GM19239 (cell line): ENCODE results near the gene TAX1BP1.

ENCODE experiments used
- DNase-seq: peaks from one replicate; pipeline ENCODE4 v3.0.0; 2011; ENCODE audit warnings: low spot score; ENCODE audit not compliant: insufficient read length
- FAIRE-seq: peaks from 2 replicates; lab custom pipeline; 2011; peaks lifted over from hg19 to GRCh38; lab: Jason Lieb, UNC

TAX1BP1 gene

DNA sequence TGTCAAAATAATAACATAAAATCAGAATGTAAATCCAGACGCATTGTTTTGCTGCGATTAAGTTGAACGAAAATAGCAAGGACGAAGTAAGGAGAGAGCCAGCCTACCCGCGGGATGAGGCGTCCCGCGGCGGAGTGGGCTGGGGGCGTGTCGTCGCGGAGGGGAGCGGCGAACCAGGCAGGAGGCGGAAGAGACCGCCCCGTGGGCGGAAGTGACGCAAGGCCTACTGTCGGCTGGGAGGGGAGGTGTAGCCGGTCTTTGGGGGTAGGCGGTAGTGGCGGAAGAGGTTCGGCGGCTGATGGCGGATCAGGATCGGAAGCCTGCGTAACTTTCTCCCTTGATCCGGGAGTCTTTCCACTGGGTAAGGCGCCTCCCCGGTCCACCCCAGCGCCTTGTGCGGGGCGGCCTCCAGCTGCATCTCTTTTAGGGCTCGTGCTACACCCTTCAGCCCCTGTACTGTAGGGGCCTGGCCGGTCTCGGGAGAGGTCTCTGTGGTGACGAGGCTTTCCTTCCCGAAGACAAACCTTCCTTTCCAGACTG is at the start of gene TAX1BP1:
TAX1BP1 (plus strand) TSS at position 254 of the 540 bp plus-strand sequence. CDS start 8,363 bp downstream, outside the sequence.
- FAIRE-seq (peak; percentile 97), DNase-seq (peak; percentile 88)

GRCh38 chr7:27690649-27691048 is 49.3 kb upstream of the TAX1BP1 start:
- no peak for FAIRE-seq
- DNase-seq, result no peak

DNA sequence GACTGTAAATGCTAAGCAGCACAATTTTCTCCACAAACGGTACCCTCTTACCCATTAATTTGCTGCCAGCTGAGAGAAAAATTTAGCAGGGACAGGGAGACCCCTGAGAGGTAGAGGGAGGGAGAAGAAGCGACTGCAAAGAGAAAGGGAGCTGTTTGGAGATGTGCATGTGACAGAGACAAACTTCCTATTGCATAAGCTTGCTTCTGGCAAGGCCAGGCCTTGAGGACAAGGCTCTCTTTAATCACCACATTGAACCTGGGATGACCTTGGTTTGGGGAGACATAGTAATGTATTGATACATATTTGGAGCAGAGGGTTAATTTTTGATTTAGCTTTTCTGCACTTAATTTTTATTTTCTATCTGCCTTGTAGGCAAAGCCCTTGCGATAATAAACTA is 46.2 kb upstream of the TAX1BP1 start:
- FAIRE-seq (no peak), DNase-seq (no peak)

DNA sequence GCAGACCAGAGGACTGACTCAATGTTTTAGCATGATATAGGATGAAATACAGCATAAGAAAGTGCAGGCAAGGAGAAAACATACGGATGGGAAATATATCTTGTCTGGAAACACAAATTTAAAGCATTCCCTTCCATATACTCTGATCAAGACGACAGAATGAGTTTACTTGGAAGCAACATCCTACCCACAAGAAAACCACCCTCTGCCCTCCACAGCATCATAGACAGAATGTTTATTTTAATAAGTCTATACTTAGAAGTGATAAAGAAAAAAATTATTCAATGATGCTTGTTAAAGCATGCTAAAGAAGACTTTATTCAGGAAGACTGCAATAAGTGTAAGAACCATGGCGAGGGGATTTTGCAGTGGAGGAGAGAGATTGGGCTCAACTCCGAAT is 44.9 kb upstream of the TAX1BP1 start:
- DNase-seq (no peak), FAIRE-seq (no peak)

GRCh38 chr7:27697861-27698430 is 42.0 kb upstream of the TAX1BP1 start:
- DNase-seq, result peak; percentile 6
- peak; percentile 75 for FAIRE-seq

GRCh38 chr7:27699751-27700150 is 40.2 kb upstream of the TAX1BP1 start:
- FAIRE-seq (no peak), DNase-seq (no peak)

- FAIRE-seq, result no peak
- no peak for DNase-seq
Measured at GRCh38 chr7:27700501-27700900, 39.5 kb upstream of the TAX1BP1 start.

DNA sequence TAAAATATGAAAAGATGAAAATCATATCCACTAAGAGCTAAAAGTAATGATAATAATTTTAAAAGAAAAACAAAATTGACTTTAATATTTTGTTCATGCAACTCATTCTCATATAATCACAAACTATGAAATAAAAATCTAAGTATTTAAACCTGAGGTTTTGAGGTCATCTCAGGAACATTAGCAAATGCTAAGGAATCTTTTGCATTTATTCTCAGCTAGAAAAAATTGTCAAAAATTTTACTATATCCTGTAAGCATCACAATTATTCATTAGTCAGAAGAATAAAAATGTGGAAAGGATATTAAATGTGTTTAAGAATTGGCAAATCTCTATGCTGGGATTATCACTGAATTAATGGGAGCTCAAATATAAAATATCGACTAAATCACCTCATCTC is 36.8 kb upstream of the TAX1BP1 start:
- DNase-seq (no peak), FAIRE-seq (no peak)

DNA sequence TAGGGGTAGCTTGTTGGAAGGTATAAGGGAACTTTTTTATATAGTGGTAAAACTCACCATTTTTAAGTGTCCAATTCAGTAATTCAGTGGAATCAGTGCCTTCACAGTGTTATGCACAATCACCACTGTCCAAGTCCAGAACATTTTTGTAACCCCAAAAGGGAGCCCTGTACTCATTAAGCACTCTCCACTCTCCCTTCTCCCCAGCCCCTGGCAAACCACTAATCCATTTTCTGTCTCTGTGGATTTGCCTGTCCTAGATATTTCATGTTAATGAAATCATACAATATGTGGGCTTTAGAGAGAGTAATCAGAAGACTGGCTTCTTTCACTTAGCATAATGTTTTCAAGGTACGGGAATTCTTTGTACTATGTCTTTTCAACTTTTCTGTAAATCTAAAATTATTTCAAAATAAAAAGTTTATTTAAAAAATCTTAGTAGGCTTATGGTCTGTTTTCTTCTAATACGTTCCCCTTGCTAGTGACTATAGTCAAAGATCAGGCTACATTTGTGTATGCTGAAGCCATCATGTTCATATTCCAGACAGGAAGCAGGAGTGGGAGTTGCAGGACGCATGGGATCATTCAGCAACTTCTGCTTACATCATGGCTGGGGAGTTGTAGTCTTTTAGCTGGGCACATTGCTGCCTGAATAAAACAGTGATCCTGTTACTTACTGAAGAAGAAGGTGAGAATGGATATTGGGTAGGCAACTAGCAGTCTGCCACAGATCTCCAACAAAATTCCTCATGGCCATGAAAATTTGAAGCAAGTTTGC is 35.4 kb upstream of the TAX1BP1 start:
- no peak for DNase-seq
- no peak for FAIRE-seq

DNA sequence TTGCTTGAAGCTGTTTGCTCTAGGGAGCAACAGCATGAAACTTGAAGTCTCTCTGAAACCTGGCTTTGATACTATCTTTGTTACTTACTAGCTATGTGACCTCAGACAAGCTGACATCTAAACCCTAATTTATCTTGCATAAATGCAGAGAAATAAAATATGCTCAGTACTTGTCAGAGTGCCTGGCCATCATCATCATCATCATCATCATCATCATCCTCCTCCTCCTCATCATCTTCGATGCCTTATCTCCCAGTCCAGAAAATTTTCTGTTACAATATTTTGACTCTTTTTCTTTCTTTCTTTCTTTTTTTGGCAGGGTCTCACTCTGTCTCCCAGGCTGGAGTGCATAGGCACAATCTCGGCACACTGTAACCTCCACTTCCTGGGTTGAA is 34.8 kb upstream of the TAX1BP1 start:
- DNase-seq (no peak), FAIRE-seq (no peak)

- no peak for DNase-seq
- no peak for FAIRE-seq
Measured at GRCh38 chr7:27708485-27708884, 31.5 kb upstream of the TAX1BP1 start.

DNA sequence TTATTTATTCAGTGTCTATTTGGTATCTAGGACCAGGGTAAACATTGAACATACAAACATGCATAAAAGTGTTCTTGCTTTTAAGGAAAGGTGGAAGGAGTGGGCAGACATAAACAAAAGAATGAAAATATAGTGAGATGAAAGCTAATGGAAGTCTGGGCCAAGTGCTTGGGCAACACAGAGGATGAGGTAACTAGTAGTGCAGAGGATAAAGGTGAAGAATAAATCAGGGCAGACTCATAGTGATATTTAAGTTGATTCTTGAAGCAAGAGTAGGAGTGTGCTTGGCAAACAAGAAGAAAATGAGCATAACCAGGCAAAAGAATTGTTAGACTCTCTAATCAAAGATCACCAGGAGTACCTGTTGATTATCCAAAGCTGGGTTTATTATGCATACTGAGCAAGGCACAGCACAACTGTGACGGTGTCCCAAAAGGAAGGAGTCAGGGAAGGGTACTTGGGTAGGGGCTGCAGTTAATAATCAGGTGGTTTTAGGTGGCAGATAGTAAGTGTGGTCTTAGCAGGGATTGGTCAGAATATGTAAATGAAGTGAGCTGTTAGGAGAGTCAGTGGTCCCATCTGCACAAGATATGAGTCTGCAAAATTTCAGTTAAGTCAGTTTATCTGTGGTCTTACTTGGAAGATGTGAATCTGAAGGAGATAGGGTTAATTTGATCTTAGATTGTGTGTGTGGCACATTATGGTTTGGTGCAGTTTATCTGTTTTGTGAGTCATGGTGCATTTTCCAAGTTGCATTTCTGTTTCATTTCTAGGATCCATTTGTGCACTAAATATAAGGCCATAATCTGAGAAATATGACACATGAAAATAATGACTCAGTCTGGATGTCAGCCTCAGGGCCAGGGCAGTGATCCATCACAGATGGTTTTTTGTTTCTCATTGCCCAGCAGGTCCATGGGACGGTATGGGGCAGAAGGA is 30.6 kb upstream of the TAX1BP1 start:
- no peak for DNase-seq
- FAIRE-seq, result no peak

DNA sequence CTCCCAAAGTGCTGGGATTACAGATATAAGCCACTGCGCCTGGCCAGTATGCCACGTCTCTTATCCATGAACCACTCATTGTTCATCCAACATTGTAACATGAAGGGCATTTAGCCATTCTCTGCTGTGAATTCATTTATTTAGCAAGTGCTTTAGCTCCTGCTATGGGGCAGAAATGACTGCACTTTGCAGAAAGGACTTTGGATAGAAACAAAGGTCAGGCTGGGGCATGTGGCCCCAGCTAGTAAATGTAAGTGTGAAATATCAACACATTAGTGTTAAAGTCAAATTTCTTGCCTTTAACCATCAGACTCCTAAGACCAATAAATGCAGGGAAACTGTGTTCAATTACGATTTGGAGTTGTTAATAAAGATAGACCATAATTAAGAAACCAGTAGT is 27.7 kb upstream of the TAX1BP1 start:
- FAIRE-seq, result no peak

DNA sequence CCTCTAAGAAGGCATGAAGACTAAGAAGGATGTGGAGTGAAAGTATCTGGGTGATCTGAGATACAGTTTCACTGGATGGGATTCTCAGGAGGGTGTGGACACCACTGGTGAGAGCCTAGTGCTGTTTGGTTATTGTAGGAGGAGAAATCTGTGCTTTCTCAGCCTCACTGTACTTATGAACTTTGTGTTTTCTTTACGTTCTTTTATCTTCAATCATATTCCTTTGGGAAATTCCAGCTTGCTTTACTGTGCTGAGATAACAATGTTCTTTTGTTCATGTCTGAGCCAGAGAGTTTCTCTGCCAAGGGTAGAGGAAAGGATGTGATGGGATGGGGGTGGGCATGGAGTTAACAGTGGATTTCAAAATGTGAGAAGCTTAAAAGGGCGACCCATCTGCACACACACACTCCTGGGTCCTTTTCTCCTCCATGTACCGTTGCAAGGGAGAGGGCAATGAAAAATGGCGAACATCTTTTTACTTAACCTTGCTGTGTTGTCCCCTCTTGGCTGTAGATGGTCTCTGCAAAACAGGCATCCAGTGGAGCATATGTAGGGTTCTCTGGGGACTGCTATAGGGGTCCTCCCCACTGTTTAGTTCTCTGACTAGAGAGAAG is 25.0 kb upstream of the TAX1BP1 start:
- FAIRE-seq, result no peak
- no peak for DNase-seq

More for the DNA sequence above, 27.7 kb upstream of the TAX1BP1 start:
- no peak for DNase-seq

- no peak for DNase-seq
- FAIRE-seq, result no peak
Measured at GRCh38 chr7:27723085-27723484, 16.9 kb upstream of the TAX1BP1 start.

DNA sequence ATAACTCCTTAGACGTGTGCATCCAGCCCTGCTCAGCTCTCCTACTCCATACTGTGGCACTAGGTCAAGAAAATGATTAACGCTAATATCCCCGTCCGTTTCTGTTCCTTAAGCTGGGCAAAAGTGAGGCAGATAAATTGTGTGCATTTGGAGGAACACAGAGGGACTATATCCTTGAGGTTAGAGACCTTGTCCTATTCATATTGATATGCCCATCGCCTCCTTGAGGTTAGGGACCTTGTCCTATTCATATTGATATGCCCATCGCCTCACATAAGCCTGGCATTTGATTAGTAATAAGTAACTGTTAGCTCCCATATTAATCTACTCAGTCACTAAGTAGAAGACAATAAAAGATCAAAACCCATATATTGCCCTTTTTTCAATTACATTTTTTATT is 12.9 kb upstream of the TAX1BP1 start:
- no peak for FAIRE-seq

DNA sequence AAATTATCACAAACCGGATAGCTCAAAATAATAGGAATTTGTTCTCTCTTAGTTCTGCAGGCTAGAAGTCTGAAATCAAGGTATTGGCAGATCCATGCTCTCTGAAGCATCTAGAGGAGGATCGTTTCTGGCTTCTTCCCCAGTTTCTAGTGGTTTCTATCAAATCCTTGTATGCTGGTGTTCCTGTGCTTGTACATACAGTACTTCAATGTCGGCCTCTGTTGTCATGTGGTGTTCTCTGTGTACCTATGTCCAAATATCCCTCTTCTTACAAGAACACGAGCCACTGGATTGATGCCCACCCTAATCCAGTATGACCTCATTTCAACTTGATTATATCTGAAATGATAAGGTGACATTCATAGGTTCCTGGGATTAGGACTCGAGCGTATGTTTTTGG is 9.8 kb upstream of the TAX1BP1 start:
- FAIRE-seq (no peak), DNase-seq (no peak)

More for the DNA sequence above, 12.9 kb upstream of the TAX1BP1 start:
- DNase-seq, result no peak

DNA sequence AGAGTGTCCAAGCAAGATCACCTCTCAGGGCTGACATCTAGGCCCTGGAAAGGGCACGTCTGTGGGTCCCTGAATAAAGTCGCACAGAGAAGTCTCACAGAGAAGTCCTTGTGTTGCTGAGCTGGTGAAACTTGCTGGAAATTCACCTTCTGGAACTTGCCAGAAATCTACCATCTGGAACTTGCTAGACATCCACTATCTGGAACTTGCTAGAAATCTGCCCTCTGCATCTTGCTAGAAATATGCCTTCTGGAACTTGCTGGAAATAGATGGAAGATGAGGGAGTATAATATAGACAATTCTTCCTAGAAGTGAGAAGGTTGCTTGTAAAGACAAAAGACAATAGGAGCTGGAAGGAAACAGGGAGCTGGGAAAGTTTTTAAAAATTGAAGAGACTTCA is 5.4 kb upstream of the TAX1BP1 start:
- no peak for FAIRE-seq
- DNase-seq, result no peak

DNA sequence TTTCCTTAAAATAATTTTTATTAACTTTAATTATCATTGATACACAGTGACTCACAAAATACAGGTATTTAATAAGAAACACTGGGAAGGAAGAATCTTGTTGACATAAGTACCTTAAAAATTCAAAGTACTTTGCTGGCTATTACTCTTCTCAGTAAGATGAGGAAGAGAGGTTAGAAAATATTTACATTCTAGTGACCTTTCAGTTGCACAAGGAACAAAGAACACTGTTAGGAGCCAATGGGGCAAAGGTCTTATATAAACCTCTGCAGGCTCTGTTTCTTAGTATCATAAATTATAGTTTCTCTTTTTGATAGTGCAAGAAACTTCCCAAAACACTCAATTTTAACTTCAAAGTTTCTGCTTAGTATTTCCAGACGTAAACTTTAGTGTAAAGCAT is 4.8 kb upstream of the TAX1BP1 start:
- FAIRE-seq, result no peak
- no peak for DNase-seq

DNA sequence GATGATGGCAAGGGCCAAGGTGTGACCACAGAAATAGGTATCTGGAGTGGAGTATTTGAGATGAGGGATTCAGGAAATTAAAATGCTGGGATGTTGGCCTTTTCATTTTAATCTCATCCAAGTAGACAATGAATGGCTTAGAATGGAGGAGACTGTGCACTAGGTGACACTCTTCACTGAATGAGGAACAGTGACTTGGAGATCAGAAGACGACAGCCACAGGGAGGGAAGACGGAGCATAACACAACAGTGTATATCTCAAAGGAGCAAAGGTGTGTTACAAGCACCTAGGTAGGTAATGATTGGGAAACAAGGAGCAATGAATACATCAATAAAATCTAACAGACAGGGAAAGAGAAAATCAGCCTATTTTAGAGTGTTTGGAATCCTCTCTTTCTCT is 4.1 kb upstream of the TAX1BP1 start:
- DNase-seq, result no peak
- FAIRE-seq, result no peak
